Measurements from ENCODE around the gene CHRNA4.

Gene CHRNA4

GRCh38 chr20:63321148-63321831, 39.9 kb downstream of the CHRNA4 start:
- DNase-seq (ENCODE audit: low read depth, low spot score) = peak; percentile 66

- no peak for DNase-seq (ENCODE audit: low read depth, low spot score)
These were observed 40.5 kb downstream of the CHRNA4 start for GRCh38 chr20:63320616-63321147.

GRCh38 chr20:63320041-63320511, 41.1 kb downstream of the CHRNA4 start:
- no peak for DNase-seq (ENCODE audit: low read depth, low spot score)

GRCh38 chr20:63319164-63320040, 41.7 kb downstream of the CHRNA4 start:
- DNase-seq (ENCODE audit: low read depth, low spot score) = no peak

GRCh38 chr20:63318391-63319163, 42.6 kb downstream of the CHRNA4 start:
- DNase-seq (ENCODE audit: low read depth, low spot score) = no peak

- no peak for DNase-seq (ENCODE audit: low read depth, low spot score)
These were observed 43.4 kb downstream of the CHRNA4 start for GRCh38 chr20:63317601-63318291.

- DNase-seq (ENCODE audit: low read depth, low spot score) = no peak
These were observed 44.1 kb downstream of the CHRNA4 start for GRCh38 chr20:63317061-63317460.

GRCh38 chr20:63316502-63316921, 44.6 kb downstream of the CHRNA4 start:
- no peak for DNase-seq (ENCODE audit: low read depth, low spot score)

GRCh38 chr20:63315731-63316491, 45.2 kb downstream of the CHRNA4 start:
- DNase-seq (ENCODE audit: low read depth, low spot score) = no peak

- DNase-seq (ENCODE audit: low read depth, low spot score) = no peak
These were observed 45.9 kb downstream of the CHRNA4 start for GRCh38 chr20:63315240-63315689.

- no peak for DNase-seq (ENCODE audit: low read depth, low spot score)
These were observed 46.4 kb downstream of the CHRNA4 start for GRCh38 chr20:63314566-63315239.

GRCh38 chr20:63314015-63314471, 47.1 kb downstream of the CHRNA4 start:
- no peak for DNase-seq (ENCODE audit: low read depth, low spot score)

- DNase-seq (ENCODE audit: low read depth, low spot score) = no peak
These were observed 47.7 kb downstream of the CHRNA4 start for GRCh38 chr20:63313349-63314014.

GRCh38 chr20:63312690-63313348, 48.3 kb downstream of the CHRNA4 start:
- DNase-seq (ENCODE audit: low read depth, low spot score) = no peak

- DNase-seq (ENCODE audit: low read depth, low spot score) = no peak
These were observed 48.9 kb downstream of the CHRNA4 start for GRCh38 chr20:63312273-63312672.

GRCh38 chr20:63311833-63312243, 49.3 kb downstream of the CHRNA4 start:
- no peak for DNase-seq (ENCODE audit: low read depth, low spot score)

GRCh38 chr20:63311186-63311832, 49.8 kb downstream of the CHRNA4 start:
- no peak for DNase-seq (ENCODE audit: low read depth, low spot score)
